ENCODE data around the gene ARHGEF12. TPM values are rescaled to one million over a fixed set of nuclear protein-coding genes. Genes with fewer than 3 reads are reported as not detected.

Gene ARHGEF12
- total and polyA plus RNA-seq, 2 donors (not counting 1 experiment from before 2014, with no cell fraction given), result 2.0 to 21.6 TPM

- ChIA-PET CTCF (no interaction called here), POLR2A (no interaction called here)
- Histone ChIP-seq H2AFZ (ENCODE audit: insufficient read depth, low read depth, low read length, poor library complexity, severe bottlenecking) (no peak overlapping the region), H3K4me2 (replicated peaks; ENCODE audit: low read depth, low read length, poor library complexity, severe bottlenecking) (no peak overlapping the region), H3K27me3 (replicated peaks in 1 of 4; ENCODE audit: control extremely low read depth in 1 of 4, control insufficient read depth in 3 of 4, insufficient read depth in 4 of 4, low read length in 3 of 4) (no peaks in the 10 kb centered on the region), H3K4me3 (ENCODE audit: control extremely low read depth in 1 of 5, extremely low read depth in 1 of 5, insufficient read depth in 1 of 5, low read depth in 2 of 5, low read length in 4 of 5) (no peak overlapping the region), H3K27ac (ENCODE audit: low read length in 2 of 2) (no peak overlapping the region), H3K9me3 (ENCODE audit: control extremely low read depth in 1 of 3, control insufficient read depth in 2 of 3, insufficient read depth in 1 of 3, low read length in 2 of 3) (no peaks in the 10 kb centered on the region), H3K36me3 (replicated peaks in 1 of 2; ENCODE audit: control extremely low read depth in 1 of 2, control insufficient read depth in 1 of 2, extremely low read depth in 1 of 2, insufficient read depth in 2 of 2, low read length in 1 of 2) (peaks cover 3 to 27% of the 10 kb centered on the region in 2 experiments), H3K9ac (ENCODE audit: low read length) (no peak overlapping the region), H4K20me1 (ENCODE audit: control insufficient read depth, insufficient read depth, low read length, poor library complexity, severe bottlenecking) (no peaks in the 10 kb centered on the region), H3K79me2 (ENCODE audit: control insufficient read depth, insufficient read depth, low read length) (no peaks in the 10 kb centered on the region), H3K4me1 (ENCODE audit: control insufficient read depth in 2 of 2, insufficient read depth in 2 of 2, low read length in 2 of 2) (no peaks in the 10 kb centered on the region)
- Mint-ChIP-seq H3K4me1 (no peaks in the 10 kb centered on the region), H3K27ac (no peak overlapping the region), H3K27me3 (no peaks in the 10 kb centered on the region), H3K9me3 (ENCODE audit: insufficient read depth) (no peaks in the 10 kb centered on the region), H3K4me3 (no peak overlapping the region)
- no peak for ATAC-seq (ENCODE audit: low read depth)
- intact Hi-C loops (cut with micrococcal nuclease), result no loop called here
- TF ChIP-seq EZH2 (IDR thresholded peaks at IDR 0.05; ENCODE audit: borderline replicate concordance, insufficient read depth, low read depth, low read length, poor library complexity, severe bottlenecking) (no peak), CTCF (IDR thresholded peaks at IDR 0.05) (no peak)
- DNase-seq, result no peak
- WGBS (ENCODE audit: insufficient coverage), result 57% methylated on average over 2 of the region's 6 CpGs
These were observed 129.8 kb downstream of the ARHGEF12 start for GRCh38 chr11:120465921-120466534.

DNA sequence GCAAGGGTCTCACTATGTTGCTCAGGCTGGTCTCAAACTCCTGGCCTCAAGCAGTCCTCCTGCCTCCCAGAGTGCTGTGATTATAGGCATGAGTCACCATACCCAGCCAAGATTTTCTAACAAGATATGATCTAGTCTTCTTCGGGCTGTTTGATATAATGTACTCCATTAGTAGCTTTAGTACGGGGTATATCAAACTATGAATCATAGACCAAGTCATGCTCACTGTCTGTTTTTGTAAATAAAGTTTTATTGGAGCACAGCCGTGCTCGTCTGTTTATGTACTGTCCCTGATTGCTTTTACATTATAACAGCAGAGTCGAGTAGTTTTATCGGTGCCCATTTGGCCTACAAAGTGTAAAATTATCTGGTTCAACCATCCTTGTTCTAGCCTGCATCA, 131.4 kb downstream of the ARHGEF12 start:
- intact Hi-C loops (cut with micrococcal nuclease), result no loop called here
- H3K27ac ChIP-seq (ENCODE audit: low read length in 2 of 2), result no peak overlapping the region

More for the DNA sequence above, 131.4 kb downstream of the ARHGEF12 start:
- no peak for ATAC-seq (ENCODE audit: low read depth)
- Mint-ChIP-seq H3K4me1 (no peaks in the 10 kb centered on the region), H3K27ac (no peak overlapping the region), H3K9me3 (ENCODE audit: insufficient read depth) (no peaks in the 10 kb centered on the region), H3K27me3 (no peaks in the 10 kb centered on the region), H3K4me3 (no peak overlapping the region)
- no peak for DNase-seq
- WGBS (ENCODE audit: insufficient coverage), result 93% methylated on average over 5 of the region's 6 CpGs
- TF ChIP-seq EZH2 (IDR thresholded peaks at IDR 0.05; ENCODE audit: borderline replicate concordance, insufficient read depth, low read depth, low read length, poor library complexity, severe bottlenecking) (no peak), CTCF (IDR thresholded peaks at IDR 0.05) (no peak)
- POLR2A ChIA-PET, result no interaction called here
- Histone ChIP-seq H3K4me2 (replicated peaks; ENCODE audit: low read depth, low read length, poor library complexity, severe bottlenecking) (no peak overlapping the region), H3K27me3 (replicated peaks in 1 of 4; ENCODE audit: control extremely low read depth in 1 of 4, control insufficient read depth in 3 of 4, insufficient read depth in 4 of 4, low read length in 3 of 4) (no peaks in the 10 kb centered on the region), H3K36me3 (replicated peaks in 1 of 2; ENCODE audit: control extremely low read depth in 1 of 2, control insufficient read depth in 1 of 2, extremely low read depth in 1 of 2, insufficient read depth in 2 of 2, low read length in 1 of 2) (peaks cover 3 to 12% of the 10 kb centered on the region in 2 experiments), H3K9ac (ENCODE audit: low read length) (no peak overlapping the region), H3K79me2 (ENCODE audit: control insufficient read depth, insufficient read depth, low read length) (no peaks in the 10 kb centered on the region), H3K4me3 (ENCODE audit: control extremely low read depth in 1 of 5, extremely low read depth in 1 of 5, insufficient read depth in 1 of 5, low read depth in 2 of 5, low read length in 4 of 5) (no peak overlapping the region), H4K20me1 (ENCODE audit: control insufficient read depth, insufficient read depth, low read length, poor library complexity, severe bottlenecking) (no peaks in the 10 kb centered on the region), H2AFZ (ENCODE audit: insufficient read depth, low read depth, low read length, poor library complexity, severe bottlenecking) (no peak overlapping the region), H3K4me1 (ENCODE audit: control insufficient read depth in 2 of 2, insufficient read depth in 2 of 2, low read length in 2 of 2) (no peaks in the 10 kb centered on the region), H3K9me3 (ENCODE audit: control extremely low read depth in 1 of 3, control insufficient read depth in 2 of 3, insufficient read depth in 1 of 3, low read length in 2 of 3) (no peaks in the 10 kb centered on the region)
- CTCF ChIA-PET, result no interaction called here
